ENCODE data around the gene COP1. TPM values are rescaled to one million over a fixed set of nuclear protein-coding genes. Genes with fewer than 3 reads are reported as not detected.
A peak's percentile ranks its signal among the peaks of the same experiment; 100 is the strongest.

The COP1 gene
- total RNA-seq, 1 donor = 64.8 TPM

- Histone ChIP-seq H3K36me3 (ENCODE audit: insufficient read depth, low read length) (peaks cover 3% of the 10 kb centered on the region), H3K4me1 (ENCODE audit: insufficient read depth, low read length) (no peaks in the 10 kb centered on the region), H3K27ac (ENCODE audit: low read depth, low read length) (no peak overlapping the region), H3K79me2 (ENCODE audit: insufficient read depth, low read length) (peaks cover 84% of the 10 kb centered on the region), H3K4me3 (ENCODE audit: insufficient read depth, low read length) (no peak overlapping the region), H3K9me3 (ENCODE audit: low read depth, low read length) (no peaks in the 10 kb centered on the region), H4K20me1 (ENCODE audit: insufficient read depth, low read length) (peaks cover 26% of the 10 kb centered on the region), H3K27me3 (ENCODE audit: insufficient read depth, low read length) (no peaks in the 10 kb centered on the region), H3K4me2 (ENCODE audit: insufficient read depth, low read length) (no peak overlapping the region), H2AFZ (ENCODE audit: low read length) (no peak overlapping the region)
- TF ChIP-seq, protein P1, sequence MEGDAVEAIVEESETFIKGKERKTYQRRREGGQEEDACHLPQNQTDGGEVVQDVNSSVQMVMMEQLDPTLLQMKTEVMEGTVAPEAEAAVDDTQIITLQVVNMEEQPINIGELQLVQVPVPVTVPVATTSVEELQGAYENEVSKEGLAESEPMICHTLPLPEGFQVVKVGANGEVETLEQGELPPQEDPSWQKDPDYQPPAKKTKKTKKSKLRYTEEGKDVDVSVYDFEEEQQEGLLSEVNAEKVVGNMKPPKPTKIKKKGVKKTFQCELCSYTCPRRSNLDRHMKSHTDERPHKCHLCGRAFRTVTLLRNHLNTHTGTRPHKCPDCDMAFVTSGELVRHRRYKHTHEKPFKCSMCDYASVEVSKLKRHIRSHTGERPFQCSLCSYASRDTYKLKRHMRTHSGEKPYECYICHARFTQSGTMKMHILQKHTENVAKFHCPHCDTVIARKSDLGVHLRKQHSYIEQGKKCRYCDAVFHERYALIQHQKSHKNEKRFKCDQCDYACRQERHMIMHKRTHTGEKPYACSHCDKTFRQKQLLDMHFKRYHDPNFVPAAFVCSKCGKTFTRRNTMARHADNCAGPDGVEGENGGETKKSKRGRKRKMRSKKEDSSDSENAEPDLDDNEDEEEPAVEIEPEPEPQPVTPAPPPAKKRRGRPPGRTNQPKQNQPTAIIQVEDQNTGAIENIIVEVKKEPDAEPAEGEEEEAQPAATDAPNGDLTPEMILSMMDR (IDR thresholded peaks at IDR 0.05; ENCODE audit: extremely low read depth, low read depth, low read length) = no peak
- DNase-seq (ENCODE audit: insufficient read length, low spot score, missing footprints) = no peak
These were observed 23.5 kb downstream of the COP1 start for GRCh38 chr1:176183618-176184017.

DNA sequence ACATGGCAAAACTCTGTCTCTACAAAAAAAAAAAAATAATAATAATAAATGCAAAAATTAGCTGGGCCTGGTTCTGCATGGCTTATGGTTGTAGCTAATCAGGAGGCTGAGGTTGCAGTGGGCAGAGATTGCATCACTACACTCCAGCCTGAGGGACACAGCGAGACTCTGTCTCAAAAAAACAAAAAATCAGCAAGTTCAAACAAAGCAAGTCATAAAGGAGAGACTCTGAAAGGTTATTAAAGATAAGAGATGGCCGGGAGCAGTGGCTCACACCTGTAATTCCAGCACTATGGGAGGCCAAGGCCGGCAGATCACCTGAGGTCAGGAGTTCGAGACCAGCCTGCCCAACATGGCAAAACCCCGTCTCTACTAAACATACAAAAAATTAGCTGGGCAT lies 28.8 kb downstream of the COP1 start:
- no peak overlapping the region for H3K27ac ChIP-seq (ENCODE audit: low read depth, low read length)
- no peak for DNase-seq (ENCODE audit: insufficient read length, low spot score, missing footprints)
- H2AFZ ChIP-seq (ENCODE audit: low read length) = no peak overlapping the region
- H4K20me1 ChIP-seq (ENCODE audit: insufficient read depth, low read length) = peaks cover 3% of the 10 kb centered on the region
- peaks cover 8% of the 10 kb centered on the region for H3K36me3 ChIP-seq (ENCODE audit: insufficient read depth, low read length)
- TF ChIP-seq, protein P1 (IDR thresholded peaks at IDR 0.05; ENCODE audit: extremely low read depth, low read depth, low read length) = no peak
- peaks cover 5% of the 10 kb centered on the region for H3K4me1 ChIP-seq (ENCODE audit: insufficient read depth, low read length)
- H3K4me2 ChIP-seq (ENCODE audit: insufficient read depth, low read length) = no peak overlapping the region
- H3K27me3 ChIP-seq (ENCODE audit: insufficient read depth, low read length) = no peaks in the 10 kb centered on the region
- no peaks in the 10 kb centered on the region for H3K9me3 ChIP-seq (ENCODE audit: low read depth, low read length)
- H3K79me2 ChIP-seq (ENCODE audit: insufficient read depth, low read length) = peaks cover 57% of the 10 kb centered on the region
- H3K4me3 ChIP-seq (ENCODE audit: insufficient read depth, low read length) = no peak overlapping the region

DNA sequence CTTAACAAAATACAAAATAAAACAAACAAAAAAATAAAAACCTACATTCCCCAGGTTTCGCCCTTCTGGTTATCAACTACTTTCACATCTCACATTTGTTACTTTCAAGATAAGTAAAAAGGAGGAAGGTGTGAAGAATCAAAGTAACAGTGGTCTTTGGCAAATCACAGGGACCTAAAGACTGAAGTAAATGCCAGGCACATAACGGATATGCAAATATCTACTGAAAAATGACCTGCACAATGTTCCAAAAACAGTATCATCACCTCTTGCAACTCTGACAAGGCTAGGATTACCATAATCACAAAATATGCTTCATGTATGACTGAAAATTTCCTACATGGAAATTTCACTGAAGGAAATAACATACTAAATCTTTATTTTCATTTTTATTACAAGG lies 29.3 kb downstream of the COP1 start:
- Histone ChIP-seq H4K20me1 (ENCODE audit: insufficient read depth, low read length) (peaks cover 3% of the 10 kb centered on the region), H3K4me3 (ENCODE audit: insufficient read depth, low read length) (no peak overlapping the region)
- TF ChIP-seq, protein P1 (IDR thresholded peaks at IDR 0.05; ENCODE audit: extremely low read depth, low read depth, low read length) = no peak

DNA sequence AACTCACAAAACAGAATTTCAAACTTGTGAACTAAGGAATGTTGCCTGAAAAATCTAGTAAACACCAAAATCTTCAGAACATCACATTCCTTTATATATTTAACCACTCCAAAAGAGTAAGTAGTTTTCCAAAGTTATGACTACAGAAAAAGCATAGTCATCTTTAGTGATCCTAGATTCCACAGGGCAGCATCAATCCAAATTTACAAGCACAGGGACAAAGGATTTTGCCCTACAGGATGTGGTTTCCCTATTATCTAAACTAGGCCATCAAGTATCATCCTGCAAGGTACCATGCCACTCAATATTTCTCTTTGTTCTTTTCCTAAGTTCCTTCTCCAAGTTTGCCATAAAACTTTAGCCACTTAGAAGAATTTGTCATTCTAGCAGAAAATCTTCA lies 33.0 kb downstream of the COP1 start:
- no peaks in the 10 kb centered on the region for H3K9me3 ChIP-seq (ENCODE audit: low read depth, low read length)
- H3K27me3 ChIP-seq (ENCODE audit: insufficient read depth, low read length) = no peaks in the 10 kb centered on the region
- no peak overlapping the region for H3K4me3 ChIP-seq (ENCODE audit: insufficient read depth, low read length)
- TF ChIP-seq, protein P1 (IDR thresholded peaks at IDR 0.05; ENCODE audit: extremely low read depth, low read depth, low read length) = no peak
- H3K4me1 ChIP-seq (ENCODE audit: insufficient read depth, low read length) = peaks cover 5% of the 10 kb centered on the region
- peaks cover 3% of the 10 kb centered on the region for H4K20me1 ChIP-seq (ENCODE audit: insufficient read depth, low read length)
- peak; percentile 4 for DNase-seq (ENCODE audit: insufficient read length, low spot score, missing footprints)
- H3K79me2 ChIP-seq (ENCODE audit: insufficient read depth, low read length) = peaks cover 36% of the 10 kb centered on the region
- H2AFZ ChIP-seq (ENCODE audit: low read length) = no peak overlapping the region
- peaks cover 5% of the 10 kb centered on the region for H3K36me3 ChIP-seq (ENCODE audit: insufficient read depth, low read length)
- peak overlapping the region; percentile 26 for H3K27ac ChIP-seq (ENCODE audit: low read depth, low read length)
- H3K4me2 ChIP-seq (ENCODE audit: insufficient read depth, low read length) = no peak overlapping the region

More for the DNA sequence above, 29.3 kb downstream of the COP1 start:
- peaks cover 5% of the 10 kb centered on the region for H3K4me1 ChIP-seq (ENCODE audit: insufficient read depth, low read length)
- peaks cover 55% of the 10 kb centered on the region for H3K79me2 ChIP-seq (ENCODE audit: insufficient read depth, low read length)
- DNase-seq (ENCODE audit: insufficient read length, low spot score, missing footprints) = no peak
- H3K27me3 ChIP-seq (ENCODE audit: insufficient read depth, low read length) = no peaks in the 10 kb centered on the region
- H3K9me3 ChIP-seq (ENCODE audit: low read depth, low read length) = no peaks in the 10 kb centered on the region
- H3K27ac ChIP-seq (ENCODE audit: low read depth, low read length) = no peak overlapping the region
- no peak overlapping the region for H3K4me2 ChIP-seq (ENCODE audit: insufficient read depth, low read length)
- no peak overlapping the region for H2AFZ ChIP-seq (ENCODE audit: low read length)
- H3K36me3 ChIP-seq (ENCODE audit: insufficient read depth, low read length) = peaks cover 8% of the 10 kb centered on the region

Measured in osteoblast (primary cell).